Upper lobe of left lung (tissue), 4 donors: Measurements from ENCODE around the gene C10orf71.

Source experiments
- CTCF ChIP-seq, 6 experiments: fragments of 450-650 bp in 4 of 6; fragments of 200-600 bp in 2 of 6; sonication (generic) in 2 of 6; IDR thresholded peaks; one replicate each; pipeline ENCODE4 v1.5.1; 2016 to 2019; ENCODE audit warnings: antibody characterized with exemption in 6 of 6
- EP300 ChIP-seq, 4 donors: sonication (generic); formaldehyde crosslinking; IDR thresholded peaks; one replicate each; pipeline ENCODE4 v1.5.1; 2017; ENCODE audit warnings: antibody characterized with exemption in 4 of 4, control low read depth in 2 of 4
- POLR2A ChIP-seq, 4 donors: fragments of 450-650 bp; IDR thresholded peaks; one replicate each; pipeline ENCODE4 v1.5.1; 2016 to 2017; ENCODE audit warnings: antibody characterized with exemption in 4 of 4, mild to moderate bottlenecking in 2 of 4
- POLR2AphosphoS5 ChIP-seq, 2 donors: sonication (generic); formaldehyde crosslinking; IDR thresholded peaks; one replicate each; pipeline ENCODE4 v1.5.1; 2017; ENCODE audit warnings: antibody characterized with exemption in 2 of 2

- TF ChIP-seq CTCF (IDR thresholded peaks at IDR 0.05) (no peak), EP300 (IDR thresholded peaks at IDR 0.05) (no peak), POLR2A (IDR thresholded peaks at IDR 0.05) (no peak), POLR2AphosphoS5 (IDR thresholded peaks at IDR 0.05) (no peak)
Measured at GRCh38 chr10:49298983-49299815, at the start of gene C10orf71.
